WI38 (cell line): ENCODE data around the gene PRRT4.

ENCODE experiments used
- H3K4me3 ChIP-seq: 2 replicates; pipeline ENCODE4 v1.5.1; 2011; ENCODE audit warnings: low read depth, mild to moderate bottlenecking, control low read depth, low read length
- CTCF ChIP-seq: IDR thresholded peaks from 2 replicates; pipeline ENCODE4 v1.5.1; 2012; ENCODE audit warnings: low read depth, mild to moderate bottlenecking, control low read depth, low read length

The PRRT4 gene

GRCh38 chr7:128322040-128322643 lies 39.3 kb downstream of the PRRT4 start:
- peak; percentile 31; the same call in 1 of the 2 replicates for TF ChIP-seq CTCF
- no peak overlapping the region for H3K4me3 ChIP-seq

DNA sequence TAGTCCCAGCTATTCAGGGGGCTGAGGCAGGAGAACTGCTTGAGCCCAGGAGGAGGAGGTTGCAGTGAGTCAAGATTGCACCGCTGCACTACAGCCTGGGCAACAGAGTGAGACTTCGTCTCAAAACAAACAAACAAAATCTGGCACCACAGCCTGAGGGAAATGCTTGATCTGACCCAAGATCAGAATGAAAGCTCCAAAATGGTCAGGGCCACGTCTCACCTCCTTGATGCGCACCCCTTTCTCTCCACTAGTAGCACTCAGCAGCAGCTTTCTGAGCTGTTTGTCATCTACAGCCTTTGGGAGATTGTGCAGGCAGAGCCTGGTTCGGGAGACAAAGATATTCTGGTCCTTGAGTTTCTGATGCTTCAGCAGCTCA lies 40.5 kb downstream of the PRRT4 start:
- TF ChIP-seq CTCF: no peak
- no peak overlapping the region for H3K4me3 ChIP-seq

DNA sequence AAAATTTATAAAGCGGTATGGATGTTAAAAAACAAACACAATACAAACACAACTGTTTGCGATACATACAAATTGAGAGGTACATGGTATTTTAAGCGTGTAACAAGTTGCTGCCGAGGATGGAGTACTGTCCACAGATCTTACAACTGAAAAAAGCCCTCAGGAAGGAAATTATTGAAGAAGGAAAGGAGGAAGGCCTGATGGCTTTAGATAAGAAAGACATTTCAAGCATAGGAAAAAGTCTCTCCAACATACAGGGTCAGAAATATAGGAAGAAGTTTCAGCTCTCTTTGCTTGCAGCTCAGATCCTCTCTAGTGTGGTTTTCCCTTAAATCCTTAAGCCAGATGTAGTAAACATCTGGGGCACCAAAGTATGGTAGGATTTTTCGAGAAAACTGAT lies 42.8 kb downstream of the PRRT4 start:
- H3K4me3 ChIP-seq: no peak overlapping the region
- no peak for TF ChIP-seq CTCF

GRCh38 chr7:128311013-128311412 lies 50.5 kb downstream of the PRRT4 start:
- no peak for TF ChIP-seq CTCF
- H3K4me3 ChIP-seq: no peak overlapping the region

- H3K4me3 ChIP-seq: no peak overlapping the region
- TF ChIP-seq CTCF: no peak
Observed at GRCh38 chr7:128310499-128310898, 51.0 kb downstream of the PRRT4 start.

DNA sequence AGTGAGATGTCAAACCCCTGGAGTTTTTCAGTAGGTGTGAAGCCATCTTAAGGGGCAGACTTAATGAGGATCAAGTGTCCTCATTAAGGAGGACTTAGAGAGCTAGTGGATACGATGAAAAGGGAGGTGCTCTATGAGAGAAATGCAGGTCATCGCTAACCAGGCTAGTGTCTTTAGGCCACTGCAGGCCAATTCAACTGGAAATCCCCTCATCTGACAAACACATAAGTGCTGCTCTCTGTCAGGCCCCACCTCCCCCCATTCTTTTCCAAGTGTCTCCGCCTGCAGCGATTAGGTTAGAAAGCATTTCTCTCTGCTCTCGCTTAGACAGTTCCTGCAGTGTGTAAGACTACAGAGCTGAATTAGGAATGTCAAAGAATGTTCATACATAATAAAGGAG lies 51.5 kb downstream of the PRRT4 start:
- TF ChIP-seq CTCF: no peak

DNA sequence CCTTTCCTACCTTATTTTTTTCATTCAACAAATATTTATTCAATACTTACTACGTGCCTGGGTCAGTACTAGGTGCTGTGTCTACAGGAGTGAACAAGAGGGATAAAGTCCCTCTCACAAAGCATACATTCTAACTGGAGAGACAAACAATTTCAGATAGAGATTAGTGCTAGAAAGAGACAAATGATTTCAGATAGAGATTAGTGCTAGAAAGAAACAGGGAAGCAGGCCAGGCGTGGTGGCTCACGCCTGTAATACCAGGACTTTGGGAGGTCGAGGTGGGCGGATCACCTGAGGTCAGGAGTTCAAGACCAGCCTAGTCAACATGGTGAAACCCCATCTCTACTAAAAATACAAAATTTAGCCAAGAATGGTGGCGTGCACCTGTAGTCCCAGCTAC lies 52.4 kb downstream of the PRRT4 start:
- H3K4me3 ChIP-seq: no peak overlapping the region

More for the DNA sequence above, 51.5 kb downstream of the PRRT4 start:
- no peak overlapping the region for H3K4me3 ChIP-seq

More for the DNA sequence above, 52.4 kb downstream of the PRRT4 start:
- TF ChIP-seq CTCF: no peak
